ENCODE results near the gene P2RY2. TPM values are rescaled to one million over a fixed set of nuclear protein-coding genes. Genes with fewer than 3 reads are reported as not detected.
A peak's percentile ranks its signal among the peaks of the same experiment; 100 is the strongest.

The P2RY2 gene
- total RNA-seq, 6 donors from 2014 or later, result 7.8 to 15.0 (median 11.7) TPM

DNA sequence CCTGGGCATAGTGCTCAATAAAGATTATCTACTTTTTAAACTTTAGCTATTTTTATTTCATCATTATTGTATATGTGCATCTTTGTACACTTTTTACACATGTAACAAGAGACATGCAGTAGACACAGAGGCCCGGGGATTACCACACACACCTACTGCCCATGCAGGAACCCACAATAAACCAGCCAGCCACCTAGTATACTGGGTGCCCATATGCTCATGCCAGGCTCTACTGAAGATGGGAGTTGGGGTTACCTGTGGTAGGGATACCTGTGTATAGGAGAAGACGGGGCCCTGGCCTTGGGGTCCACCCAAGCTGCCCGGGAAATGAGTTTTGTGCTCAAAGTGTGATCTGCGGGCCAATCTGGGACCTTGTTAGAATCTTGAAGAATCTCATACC lies 31.2 kb upstream of the P2RY2 start:
- no peaks in the 10 kb centered on the region for H3K27me3 ChIP-seq
- DNase-seq (no peak), ATAC-seq (ENCODE audit: low FRiP score in 2 of 2) (no peak)
- no peak overlapping the region for H3K27ac ChIP-seq
- no peaks in the 10 kb centered on the region for H3K36me3 ChIP-seq
- no peaks in the 10 kb centered on the region for H3K9me3 ChIP-seq
- TF ChIP-seq POLR2AphosphoS5 (IDR thresholded peaks at IDR 0.05) (no peak), EP300 (IDR thresholded peaks at IDR 0.05) (no peak), POLR2A (IDR thresholded peaks at IDR 0.05) (no peak)
- TF ChIP-seq, protein P1, sequence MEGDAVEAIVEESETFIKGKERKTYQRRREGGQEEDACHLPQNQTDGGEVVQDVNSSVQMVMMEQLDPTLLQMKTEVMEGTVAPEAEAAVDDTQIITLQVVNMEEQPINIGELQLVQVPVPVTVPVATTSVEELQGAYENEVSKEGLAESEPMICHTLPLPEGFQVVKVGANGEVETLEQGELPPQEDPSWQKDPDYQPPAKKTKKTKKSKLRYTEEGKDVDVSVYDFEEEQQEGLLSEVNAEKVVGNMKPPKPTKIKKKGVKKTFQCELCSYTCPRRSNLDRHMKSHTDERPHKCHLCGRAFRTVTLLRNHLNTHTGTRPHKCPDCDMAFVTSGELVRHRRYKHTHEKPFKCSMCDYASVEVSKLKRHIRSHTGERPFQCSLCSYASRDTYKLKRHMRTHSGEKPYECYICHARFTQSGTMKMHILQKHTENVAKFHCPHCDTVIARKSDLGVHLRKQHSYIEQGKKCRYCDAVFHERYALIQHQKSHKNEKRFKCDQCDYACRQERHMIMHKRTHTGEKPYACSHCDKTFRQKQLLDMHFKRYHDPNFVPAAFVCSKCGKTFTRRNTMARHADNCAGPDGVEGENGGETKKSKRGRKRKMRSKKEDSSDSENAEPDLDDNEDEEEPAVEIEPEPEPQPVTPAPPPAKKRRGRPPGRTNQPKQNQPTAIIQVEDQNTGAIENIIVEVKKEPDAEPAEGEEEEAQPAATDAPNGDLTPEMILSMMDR (IDR thresholded peaks at IDR 0.05), result no peak
- 59 to 65% methylated on average over 4 of the region's 4 CpGs for WGBS, 2 donors
- H3K4me1 ChIP-seq, result peaks cover 14 to 33% (median 21%) of the 10 kb centered on the region in 4 donors
- no peak overlapping the region for H3K4me3 ChIP-seq

- no peak for DNase-seq
- Histone ChIP-seq H3K4me1 (peaks cover 18 to 33% (median 24%) of the 10 kb centered on the region in 4 donors), H3K27me3 (no peaks in the 10 kb centered on the region), H3K27ac (no peak overlapping the region), H3K9me3 (no peaks in the 10 kb centered on the region), H3K36me3 (no peaks in the 10 kb centered on the region), H3K4me3 (no peak overlapping the region)
- 57 to 79% methylated on average over 1 of the region's 1 CpG for WGBS, 2 donors
- TF ChIP-seq POLR2A (IDR thresholded peaks at IDR 0.05) (no peak), EP300 (IDR thresholded peaks at IDR 0.05) (no peak), POLR2AphosphoS5 (IDR thresholded peaks at IDR 0.05) (no peak)
- TF ChIP-seq, protein P1 (IDR thresholded peaks at IDR 0.05), result no peak
- no peak for ATAC-seq (ENCODE audit: low FRiP score in 2 of 2)
Measured at GRCh38 chr11:73187854-73188253, 30.2 kb upstream of the P2RY2 start.

GRCh38 chr11:73188301-73188700 lies 29.8 kb upstream of the P2RY2 start:
- Histone ChIP-seq H3K4me3 (no peak overlapping the region), H3K27me3 (no peaks in the 10 kb centered on the region), H3K27ac (no peak overlapping the region), H3K4me1 (peaks cover 19 to 33% (median 25%) of the 10 kb centered on the region in 4 donors), H3K36me3 (no peaks in the 10 kb centered on the region), H3K9me3 (no peaks in the 10 kb centered on the region)
- 70 to 75% methylated on average over 3 to 4 of the region's 4 CpGs for WGBS, 2 donors
- ATAC-seq (ENCODE audit: low FRiP score in 2 of 2) (no peak), DNase-seq (no peak)
- no peak for TF ChIP-seq POLR2AphosphoS5 (IDR thresholded peaks at IDR 0.05)
- TF ChIP-seq EP300 (IDR thresholded peaks at IDR 0.05), result no peak
- TF ChIP-seq, protein P1 (IDR thresholded peaks at IDR 0.05), result no peak

GRCh38 chr11:73189315-73189714 lies 28.8 kb upstream of the P2RY2 start:
- DNase-seq (peak in 1 of 2 donors; percentile 79), ATAC-seq (ENCODE audit: low FRiP score in 2 of 2) (peak in 1 of 2 donors; percentile 57)
- WGBS, 2 donors, result 55 to 56% methylated on average over 8 of the region's 8 CpGs
- Histone ChIP-seq H3K27ac (peak overlapping the region in 1 of 4 donors; percentile 44), H3K36me3 (no peaks in the 10 kb centered on the region), H3K9me3 (no peaks in the 10 kb centered on the region), H3K27me3 (no peaks in the 10 kb centered on the region), H3K4me3 (no peak overlapping the region), H3K4me1 (peaks cover 19 to 33% (median 25%) of the 10 kb centered on the region in 4 donors)
- no peak for TF ChIP-seq POLR2AphosphoS5 (IDR thresholded peaks at IDR 0.05)
- TF ChIP-seq POLR2A (IDR thresholded peaks at IDR 0.05), result no peak
- TF ChIP-seq EP300 (IDR thresholded peaks at IDR 0.05), result no peak
- TF ChIP-seq, protein P1 (IDR thresholded peaks at IDR 0.05), result no peak
